OCI-LY1 (cell line): ENCODE data around the gene FOXA3.

Experiments used
- CTCF ChIP-seq: fragments of 200-600 bp; sonication (generic), shearing (Covaris generic); IDR thresholded peaks from 2 replicates; pipeline ENCODE4 v1.5.1; 2017; ENCODE audit warnings: mild to moderate bottlenecking, antibody characterized with exemption, low read length, moderate library complexity, mixed read lengths
- EZH2 ChIP-seq: fragments of 200-600 bp; sonication (generic), shearing (Covaris generic); IDR thresholded peaks from 2 replicates; pipeline ENCODE4 v1.8.0; 2017; ENCODE audit warnings: borderline replicate concordance, mixed run types, mild to moderate bottlenecking, antibody characterized with exemption, low read length, moderate library complexity, mixed read lengths

DNA sequence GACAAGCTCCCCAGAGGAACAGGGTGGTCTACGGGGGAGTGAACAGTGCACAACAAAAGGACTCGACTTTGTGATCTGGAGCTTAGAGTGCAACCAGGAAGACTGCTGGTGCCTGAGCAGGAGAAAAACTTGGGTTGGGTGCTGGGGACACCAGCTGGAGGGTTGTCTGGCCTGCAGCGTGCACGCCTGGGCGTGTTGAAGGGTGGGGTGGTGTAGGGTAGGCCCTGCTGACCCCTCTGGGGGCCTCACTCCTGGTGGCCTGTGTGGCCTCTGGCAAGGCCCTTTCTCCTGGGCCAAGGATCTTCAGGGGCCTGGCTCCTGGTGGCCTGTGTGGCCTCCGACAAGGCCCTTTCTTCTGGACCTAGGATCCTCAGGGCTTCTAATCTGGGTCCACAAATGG lies 44.4 kb upstream of the FOXA3 start:
- TF ChIP-seq CTCF (no peak), EZH2 (no peak)
